ENCODE data around the gene HBS1L.
A peak's percentile ranks its signal among the peaks of the same experiment; 100 is the strongest.

The HBS1L gene

GRCh38 chr6:135036731-135037420 lies 17.7 kb downstream of the HBS1L start:
- no peak for DNase-seq (ENCODE audit: low read depth)

DNA sequence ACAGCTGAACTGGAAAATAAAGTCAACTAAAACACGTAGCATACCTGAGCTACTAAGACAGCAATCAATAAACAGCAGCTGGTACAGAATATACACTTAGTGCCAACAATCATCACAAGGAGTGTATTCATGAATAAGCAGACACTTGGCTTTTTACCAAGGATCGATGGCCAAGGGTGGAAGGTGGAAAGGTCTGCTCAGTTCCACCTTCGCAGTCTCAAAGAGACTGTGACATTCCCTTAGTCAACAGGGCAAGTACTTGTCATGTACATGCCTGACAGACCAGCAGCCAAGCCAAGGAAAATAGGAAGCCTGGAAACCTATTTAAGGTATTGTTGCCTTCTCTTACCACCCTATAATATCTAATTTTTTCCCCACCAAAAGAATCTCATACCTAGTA lies 21.4 kb downstream of the HBS1L start:
- no peak for DNase-seq (ENCODE audit: low read depth)

DNA sequence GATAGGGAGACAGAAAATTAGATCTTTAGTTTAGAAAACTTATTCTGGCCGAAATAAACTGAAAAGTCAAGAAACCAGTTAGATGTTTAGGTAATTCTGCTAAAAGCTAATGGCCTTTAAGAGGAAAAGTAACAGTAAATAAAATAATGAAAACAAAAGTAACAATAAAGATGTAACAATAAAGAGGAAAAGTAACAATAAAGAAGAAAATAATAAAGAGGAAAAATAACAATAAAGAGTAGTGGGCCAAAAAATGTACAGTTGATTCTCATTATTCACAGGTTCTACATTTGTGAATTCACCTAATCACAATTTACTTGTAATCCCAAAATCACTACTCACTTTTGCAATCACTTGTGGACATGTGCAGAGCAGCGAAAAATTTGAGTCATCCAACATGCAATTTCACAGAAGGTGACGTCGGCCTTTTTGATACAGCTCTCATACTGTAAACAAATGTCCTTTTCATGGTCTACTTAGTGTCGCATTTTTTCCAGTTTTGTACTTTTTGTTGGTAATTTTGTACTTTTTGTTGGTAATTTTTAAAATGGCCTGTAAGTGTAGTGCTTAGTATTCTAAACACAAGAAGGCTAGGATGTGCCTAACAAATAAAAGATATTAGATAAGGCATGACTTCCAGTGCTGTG lies 24.0 kb downstream of the HBS1L start:
- DNase-seq (ENCODE audit: low read depth) = no peak

DNA sequence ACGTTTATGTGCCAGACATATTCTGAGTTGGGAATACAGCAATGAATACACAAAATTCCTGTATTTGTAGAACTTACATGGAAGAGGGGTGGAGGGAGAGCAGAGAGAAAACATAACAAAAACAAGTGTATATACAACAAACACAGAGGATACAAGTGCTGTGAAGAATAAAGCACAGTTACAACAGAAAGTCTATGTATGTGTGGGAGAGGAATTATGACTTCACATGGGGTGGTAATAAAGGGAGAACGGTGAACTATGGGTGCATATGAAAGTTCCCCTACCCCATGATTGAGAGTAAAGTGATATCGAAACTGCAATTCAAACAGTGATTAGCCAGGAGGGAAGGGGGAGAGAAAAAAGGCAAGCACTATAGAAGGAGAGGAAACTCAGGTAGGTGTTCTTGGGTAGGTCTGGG lies 24.6 kb downstream of the HBS1L start:
- DNase-seq (ENCODE audit: low read depth) = peak; percentile 14

- DNase-seq (ENCODE audit: low read depth) = no peak
Measured at GRCh38 chr6:135025775-135026174, 28.8 kb downstream of the HBS1L start.

- no peak for DNase-seq (ENCODE audit: low read depth)
Measured at GRCh38 chr6:135025175-135025574, 29.4 kb downstream of the HBS1L start.

GRCh38 chr6:135022050-135022697 lies 32.4 kb downstream of the HBS1L start:
- no peak for DNase-seq (ENCODE audit: low read depth)

DNA sequence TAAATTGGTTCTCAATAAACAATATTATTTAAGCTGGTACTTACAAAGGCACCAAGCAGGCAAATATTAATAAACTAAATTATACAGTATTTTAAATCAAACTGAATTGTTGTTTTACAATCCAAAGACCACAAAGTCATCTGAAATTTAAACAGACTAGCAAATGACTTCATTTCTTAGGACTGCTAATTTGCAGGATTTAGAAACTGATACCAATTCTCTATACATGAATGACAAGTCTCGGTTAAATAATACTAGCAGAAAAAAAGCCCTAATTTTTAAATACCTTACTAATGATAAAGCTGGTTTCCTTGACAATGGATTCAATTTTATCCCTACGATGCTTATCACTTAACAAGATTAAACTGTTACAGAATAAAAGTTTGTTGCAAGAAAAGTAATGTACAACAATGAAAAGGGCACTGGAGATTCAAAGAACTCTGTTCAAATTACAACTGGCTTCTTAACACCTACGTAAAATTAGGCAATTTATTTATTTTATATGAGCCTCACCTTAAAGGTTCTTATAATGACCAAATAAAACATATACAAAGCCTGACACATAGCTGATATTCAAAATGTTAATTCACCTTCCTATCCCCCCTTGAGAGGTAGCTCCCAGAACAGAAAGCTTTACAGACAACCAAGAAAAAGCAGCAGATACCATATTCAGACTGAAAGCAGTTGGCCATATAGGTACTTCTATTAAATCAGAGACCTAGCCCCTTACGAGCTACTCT lies 33.1 kb downstream of the HBS1L start:
- no peak for DNase-seq (ENCODE audit: low read depth)

GRCh38 chr6:135018941-135019340 lies 35.7 kb downstream of the HBS1L start:
- DNase-seq (ENCODE audit: low read depth) = no peak

DNA sequence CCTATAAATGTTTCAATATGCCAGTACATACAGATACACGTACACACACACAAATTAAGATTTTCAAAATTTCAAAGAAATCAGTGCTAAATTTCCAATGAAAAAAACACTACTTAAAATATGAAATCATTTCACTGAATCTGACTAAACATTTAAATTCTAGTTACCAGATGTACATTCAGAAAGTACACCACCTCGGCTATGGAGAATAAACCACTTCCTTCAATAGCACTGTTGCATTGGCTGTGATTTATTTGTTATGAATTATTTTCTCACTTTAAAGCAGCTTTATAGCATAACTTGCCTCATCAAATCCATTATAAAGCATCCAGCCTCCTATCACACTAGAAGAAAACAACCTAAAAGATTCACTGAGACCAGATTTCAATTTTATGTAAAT lies 36.6 kb downstream of the HBS1L start:
- DNase-seq (ENCODE audit: low read depth) = no peak

GRCh38 chr6:135014353-135014832 lies 40.2 kb downstream of the HBS1L start:
- no peak for DNase-seq (ENCODE audit: low read depth)

GRCh38 chr6:135013211-135013610 lies 41.4 kb downstream of the HBS1L start:
- no peak for DNase-seq (ENCODE audit: low read depth)

DNA sequence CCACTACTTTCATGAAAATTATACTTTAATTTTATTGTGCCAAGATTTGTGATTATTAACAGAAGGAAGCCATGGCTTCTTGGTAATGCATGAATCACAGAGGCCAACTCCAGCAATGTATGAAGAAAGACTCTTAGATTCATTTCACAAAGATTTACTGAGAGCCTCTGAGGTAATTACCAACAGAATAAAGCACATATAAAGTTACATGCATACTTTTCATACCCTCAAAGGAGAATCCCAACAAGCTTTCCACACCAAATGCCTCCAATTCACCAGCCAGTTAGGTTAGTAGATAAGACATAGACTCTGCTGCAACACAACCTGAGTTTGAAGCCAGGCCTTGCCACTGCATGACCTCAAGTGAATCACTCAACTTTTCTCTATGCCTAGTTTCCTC lies 41.9 kb downstream of the HBS1L start:
- no peak for DNase-seq (ENCODE audit: low read depth)

- DNase-seq (ENCODE audit: low read depth) = no peak
Measured at GRCh38 chr6:135012349-135012748, 42.3 kb downstream of the HBS1L start.

DNA sequence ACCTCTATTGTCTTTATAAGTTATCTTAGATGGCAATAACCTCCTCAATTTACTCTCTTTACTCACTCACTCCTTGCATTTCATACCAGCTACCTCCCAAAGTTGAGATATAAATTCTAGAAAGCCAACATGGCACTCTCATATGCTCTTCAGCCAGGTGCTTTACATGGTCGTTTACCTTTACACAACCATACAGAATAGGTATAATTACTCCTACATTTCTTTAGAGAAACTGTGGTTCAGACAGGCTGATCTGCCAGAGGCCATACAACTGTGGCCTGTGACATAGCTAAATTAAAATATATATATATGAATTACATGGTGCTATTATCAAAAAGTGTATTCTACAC lies 45.7 kb downstream of the HBS1L start:
- DNase-seq (ENCODE audit: low read depth) = no peak

- DNase-seq (ENCODE audit: low read depth) = no peak
Measured at GRCh38 chr6:135008072-135008940, 46.3 kb downstream of the HBS1L start.

DNA sequence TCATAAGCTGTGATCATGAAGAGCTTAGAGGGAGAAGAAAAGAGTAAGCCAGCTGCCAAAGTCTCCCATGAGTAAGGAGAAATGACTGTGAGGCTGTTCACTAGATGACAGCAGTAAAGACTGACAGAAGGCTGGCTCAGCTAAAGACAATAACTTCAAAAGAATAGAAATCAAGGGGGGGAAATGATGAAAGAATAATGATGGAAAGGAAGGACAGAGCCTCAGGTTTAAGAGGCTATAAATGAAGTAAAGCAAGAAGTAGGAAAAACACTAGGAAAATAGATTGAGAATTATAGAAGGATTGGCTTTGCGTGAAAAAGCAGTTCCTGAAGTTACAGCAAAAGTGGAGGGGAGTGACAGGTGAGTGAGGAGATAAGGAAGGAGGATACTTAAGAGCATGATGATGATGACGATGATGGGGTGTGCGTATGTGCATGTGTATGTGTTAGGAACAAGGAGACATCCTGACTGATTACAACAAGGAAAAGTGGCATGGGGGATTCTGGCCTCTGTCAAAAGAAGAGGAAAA lies 48.2 kb downstream of the HBS1L start:
- DNase-seq (ENCODE audit: low read depth) = no peak

DNA sequence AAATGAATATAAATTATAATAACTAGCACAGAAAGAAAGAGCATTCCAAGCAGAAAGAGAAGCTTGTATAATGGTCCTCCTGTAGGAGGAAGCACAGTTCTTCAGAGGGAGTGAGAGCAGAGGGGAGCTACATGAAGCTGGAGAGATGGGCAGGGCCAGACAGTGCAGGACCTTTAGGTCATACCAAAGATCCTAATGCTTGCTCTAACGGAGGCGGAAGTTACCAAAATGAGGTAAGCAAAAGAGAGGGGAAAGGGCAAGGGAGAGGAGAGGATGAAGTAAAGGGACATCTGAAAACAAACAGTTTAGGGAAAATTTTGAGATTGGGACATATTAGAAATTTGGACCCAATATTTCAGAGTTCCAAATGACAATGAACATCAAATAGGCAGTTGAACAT lies 50.2 kb downstream of the HBS1L start:
- no peak for DNase-seq (ENCODE audit: low read depth)

DNA sequence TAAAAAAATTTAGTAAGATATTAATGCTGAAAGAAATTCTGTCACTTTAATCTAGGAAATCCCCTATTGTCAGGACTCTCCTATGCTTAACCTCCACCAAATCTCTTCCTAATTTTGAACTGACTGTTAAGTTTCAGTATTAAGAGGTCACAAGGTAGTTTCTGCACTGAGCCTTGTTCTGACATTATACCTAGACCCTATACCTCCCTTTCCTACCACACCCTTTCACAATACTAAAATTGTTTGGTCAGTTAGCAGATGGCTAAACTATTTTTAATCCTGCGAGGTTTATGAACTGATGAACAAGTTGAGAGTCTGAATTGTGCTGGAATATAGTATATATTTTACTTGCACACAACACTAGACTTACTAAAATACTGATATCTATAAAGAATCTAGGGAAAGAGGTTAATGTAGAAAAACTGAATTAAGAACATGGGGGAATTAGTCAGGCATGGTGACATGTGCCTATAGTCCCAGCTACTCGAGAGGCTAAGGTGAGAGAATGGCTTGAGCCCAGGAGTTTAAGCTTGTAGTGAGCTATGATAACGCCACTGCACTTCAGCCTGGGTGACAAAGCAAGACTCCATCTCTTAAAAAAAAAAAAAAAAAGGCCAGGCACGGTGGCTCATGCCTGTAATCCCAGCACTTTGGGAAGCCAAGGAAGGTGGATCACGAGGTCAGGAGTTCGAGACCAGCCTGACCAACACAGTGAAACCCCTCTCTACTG lies 51.5 kb downstream of the HBS1L start:
- no peak for DNase-seq (ENCODE audit: low read depth)

GRCh38 chr6:135002229-135002844 lies 52.3 kb downstream of the HBS1L start:
- DNase-seq (ENCODE audit: low read depth) = no peak

Data from stimulated activated CD4-positive, alpha-beta T cell treated with anti-CD3 and anti-CD28 coated beads, Interleukin-2, amount 100 ng/mL, for 4 hours (primary cell).